DMS53 (cell line): Measurements from ENCODE around the gene HES4.

Experiments used
- DNase-seq: peaks from one replicate; lab custom pipeline; 2025; lab: John Stamatoyannopoulos, UW

HES4 gene, protein sequence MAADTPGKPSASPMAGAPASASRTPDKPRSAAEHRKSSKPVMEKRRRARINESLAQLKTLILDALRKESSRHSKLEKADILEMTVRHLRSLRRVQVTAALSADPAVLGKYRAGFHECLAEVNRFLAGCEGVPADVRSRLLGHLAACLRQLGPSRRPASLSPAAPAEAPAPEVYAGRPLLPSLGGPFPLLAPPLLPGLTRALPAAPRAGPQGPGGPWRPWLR

DNA sequence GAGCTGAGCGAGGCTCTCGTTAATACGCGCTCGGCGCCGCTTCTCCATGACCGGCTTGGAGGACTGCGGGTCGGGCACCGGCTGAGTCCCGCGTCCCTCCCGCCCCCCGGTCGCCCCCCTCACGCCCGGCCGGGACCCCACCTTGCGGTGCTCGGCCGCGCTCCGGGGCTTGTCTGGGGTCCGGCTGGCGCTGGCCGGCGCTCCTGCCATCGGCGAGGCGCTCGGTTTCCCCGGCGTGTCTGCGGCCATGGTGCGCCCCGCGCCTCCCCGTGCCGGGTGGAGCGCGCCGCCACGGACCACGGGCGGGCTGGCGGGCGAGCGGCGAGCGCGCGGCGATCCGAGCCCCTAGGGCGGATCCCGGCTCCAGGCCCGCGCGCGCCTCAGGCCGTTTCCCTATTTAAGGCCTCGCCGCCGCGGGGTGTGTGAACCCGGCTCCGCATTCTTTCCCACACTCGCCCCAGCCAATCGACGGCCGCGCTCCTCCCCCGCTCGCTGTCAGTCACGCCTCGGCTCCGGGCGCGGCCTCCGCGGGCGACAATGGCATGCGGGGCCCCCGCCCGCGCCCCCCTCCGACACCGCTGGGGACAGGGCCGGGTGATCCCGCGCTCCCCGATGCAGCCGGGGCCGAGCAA lies at the start of gene HES4:
Gene HES4 (minus strand): TSS at position 373 of the 632 bp plus-strand sequence. CDS start 124 bp downstream, at position 249.
- DNase-seq = peak; percentile 97

DNA sequence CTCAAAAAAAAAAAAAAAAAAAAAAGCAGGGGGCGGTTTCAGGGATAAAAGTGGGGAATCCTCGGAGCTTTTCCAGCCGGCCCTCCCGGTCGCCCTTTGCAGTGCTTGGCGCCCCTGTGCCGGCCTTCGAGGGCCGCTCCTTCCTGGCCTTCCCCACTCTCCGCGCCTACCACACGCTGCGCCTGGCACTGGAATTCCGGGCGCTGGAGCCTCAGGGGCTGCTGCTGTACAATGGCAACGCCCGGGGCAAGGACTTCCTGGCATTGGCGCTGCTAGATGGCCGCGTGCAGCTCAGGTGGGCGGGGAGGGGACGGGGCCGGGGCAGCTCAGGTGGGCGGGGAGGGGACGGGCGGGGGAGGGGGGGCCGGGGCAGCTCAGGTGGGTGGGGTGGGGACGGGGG lies 48.9 kb upstream of the HES4 start:
- no peak for DNase-seq

DNA sequence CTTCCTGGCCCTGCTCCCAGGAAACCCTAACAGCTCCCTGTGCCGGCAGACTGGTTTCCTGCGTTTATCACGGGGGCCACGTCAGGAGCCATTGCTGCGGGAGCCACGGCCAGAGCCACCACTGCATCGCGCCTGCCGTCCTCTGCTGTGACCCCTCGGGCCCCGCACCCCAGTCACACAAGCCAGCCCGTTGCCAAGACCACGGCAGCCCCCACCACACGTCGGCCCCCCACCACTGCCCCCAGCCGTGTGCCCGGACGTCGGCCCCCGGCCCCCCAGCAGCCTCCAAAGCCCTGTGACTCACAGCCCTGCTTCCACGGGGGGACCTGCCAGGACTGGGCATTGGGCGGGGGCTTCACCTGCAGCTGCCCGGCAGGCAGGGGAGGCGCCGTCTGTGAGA lies 48.1 kb upstream of the HES4 start:
- DNase-seq = no peak

DNA sequence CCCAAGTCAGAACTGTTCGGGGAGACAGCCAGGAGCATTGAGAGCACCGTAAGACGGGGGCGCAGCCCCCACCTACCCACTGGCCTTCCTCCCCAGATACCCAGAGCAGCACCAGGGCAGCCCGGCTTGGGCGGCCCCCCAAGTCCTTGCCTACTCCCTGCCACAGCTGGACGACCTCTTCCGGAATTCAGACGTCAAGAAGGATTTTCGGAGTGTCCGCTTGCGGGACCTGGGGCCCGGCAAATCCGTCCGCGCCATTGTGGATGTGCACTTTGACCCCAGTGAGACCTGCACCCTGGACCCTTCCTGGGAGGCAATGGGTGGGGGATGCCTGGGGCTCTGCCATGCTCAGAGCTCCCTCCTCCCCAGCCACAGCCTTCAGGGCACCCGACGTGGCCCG lies 47.5 kb upstream of the HES4 start:
- no peak for DNase-seq

DNA sequence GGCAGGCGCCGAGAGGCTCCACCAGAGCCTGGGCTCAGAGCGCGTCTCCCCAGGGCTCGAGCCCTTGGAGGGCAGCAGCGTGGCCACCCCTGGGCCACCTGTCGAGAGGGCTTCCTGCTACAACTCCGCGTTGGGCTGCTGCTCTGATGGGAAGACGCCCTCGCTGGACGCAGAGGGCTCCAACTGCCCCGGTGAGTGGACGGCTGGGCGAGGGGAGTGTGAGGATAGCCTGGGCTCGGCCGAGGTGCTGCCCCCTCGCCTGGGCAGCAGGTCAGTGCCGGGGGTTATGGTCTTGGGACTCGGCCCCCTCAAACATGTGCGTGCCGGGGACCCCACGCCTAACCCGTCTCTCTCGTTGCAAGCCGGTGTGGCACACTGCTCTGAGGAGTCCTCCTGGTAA lies 46.9 kb upstream of the HES4 start:
- DNase-seq = no peak

DNA sequence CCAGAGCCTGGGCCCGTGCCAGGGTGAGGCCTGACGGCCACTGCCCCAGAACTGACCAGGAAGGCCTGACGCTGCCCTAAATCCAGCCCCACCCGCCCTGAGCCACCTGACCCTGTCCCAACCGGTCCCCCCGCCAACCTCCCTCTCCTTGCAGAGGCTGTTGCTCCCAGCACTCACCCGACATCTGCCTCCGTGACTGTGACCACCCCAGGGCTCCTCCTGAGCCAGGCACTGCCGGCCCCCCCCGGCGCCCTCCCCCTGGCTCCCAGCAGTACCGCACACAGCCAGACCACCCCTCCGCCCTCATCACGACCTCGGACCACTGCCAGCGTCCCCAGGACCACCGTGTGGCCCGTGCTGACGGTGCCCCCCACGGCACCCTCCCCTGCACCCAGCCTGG lies 46.3 kb upstream of the HES4 start:
- DNase-seq = no peak

DNA sequence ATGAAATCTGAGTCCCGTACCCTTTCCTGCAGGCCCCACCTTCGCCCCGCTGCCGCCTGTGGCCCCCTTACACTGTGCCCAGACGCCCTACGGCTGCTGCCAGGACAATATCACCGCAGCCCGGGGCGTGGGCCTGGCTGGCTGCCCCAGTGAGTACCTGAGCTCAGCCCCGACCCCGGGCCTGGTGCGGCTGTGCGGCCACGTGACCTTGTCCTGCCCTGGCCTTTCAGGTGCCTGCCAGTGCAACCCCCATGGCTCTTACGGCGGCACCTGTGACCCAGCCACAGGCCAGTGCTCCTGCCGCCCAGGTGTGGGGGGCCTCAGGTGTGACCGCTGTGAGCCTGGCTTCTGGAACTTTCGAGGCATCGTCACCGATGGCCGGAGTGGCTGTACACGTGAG lies 45.2 kb upstream of the HES4 start:
- DNase-seq = no peak

DNA sequence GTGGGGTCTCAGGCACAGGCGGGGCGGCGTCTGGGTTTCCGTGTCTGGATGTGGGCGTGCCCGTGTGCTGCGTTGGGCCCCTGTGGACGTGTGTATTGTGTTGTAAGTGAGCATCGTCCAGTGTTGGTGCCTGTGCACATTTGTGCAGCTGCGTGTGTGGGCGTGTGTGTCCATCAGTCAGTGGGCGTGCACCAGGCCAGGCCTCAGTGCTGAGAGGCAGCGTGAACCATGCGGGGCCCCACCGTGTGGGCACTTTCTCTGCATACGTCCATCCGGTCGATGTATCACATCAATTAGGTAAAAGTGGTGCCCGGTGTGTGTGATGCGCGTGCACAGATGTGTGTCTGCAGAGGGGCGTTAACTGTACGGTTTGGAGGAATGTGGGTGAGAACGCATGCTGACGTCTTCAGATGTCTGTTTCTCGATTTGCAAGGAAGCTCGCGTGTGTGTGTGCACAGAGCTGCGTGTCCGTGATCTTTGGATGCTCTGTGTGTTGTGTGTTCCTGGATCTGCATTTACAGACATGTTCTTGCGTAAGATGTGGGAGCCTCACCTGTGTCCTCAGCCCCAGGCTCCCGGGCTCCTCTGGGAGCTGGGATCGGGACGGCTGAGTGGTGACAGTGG lies 44.7 kb upstream of the HES4 start:
- no peak for DNase-seq

DNA sequence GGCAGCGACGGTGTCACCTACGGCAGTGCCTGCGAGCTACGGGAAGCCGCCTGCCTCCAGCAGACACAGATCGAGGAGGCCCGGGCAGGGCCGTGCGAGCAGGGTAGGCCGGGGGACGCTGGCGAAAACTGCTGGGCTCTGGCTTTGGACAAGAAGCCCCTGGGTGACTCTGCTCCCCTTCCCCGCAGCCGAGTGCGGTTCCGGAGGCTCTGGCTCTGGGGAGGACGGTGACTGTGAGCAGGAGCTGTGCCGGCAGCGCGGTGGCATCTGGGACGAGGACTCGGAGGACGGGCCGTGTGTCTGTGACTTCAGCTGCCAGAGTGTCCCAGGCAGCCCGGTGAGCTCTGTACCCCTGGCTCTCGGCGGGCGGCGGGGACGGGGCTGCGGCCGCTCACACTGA lies 44.0 kb upstream of the HES4 start:
- DNase-seq = no peak

DNA sequence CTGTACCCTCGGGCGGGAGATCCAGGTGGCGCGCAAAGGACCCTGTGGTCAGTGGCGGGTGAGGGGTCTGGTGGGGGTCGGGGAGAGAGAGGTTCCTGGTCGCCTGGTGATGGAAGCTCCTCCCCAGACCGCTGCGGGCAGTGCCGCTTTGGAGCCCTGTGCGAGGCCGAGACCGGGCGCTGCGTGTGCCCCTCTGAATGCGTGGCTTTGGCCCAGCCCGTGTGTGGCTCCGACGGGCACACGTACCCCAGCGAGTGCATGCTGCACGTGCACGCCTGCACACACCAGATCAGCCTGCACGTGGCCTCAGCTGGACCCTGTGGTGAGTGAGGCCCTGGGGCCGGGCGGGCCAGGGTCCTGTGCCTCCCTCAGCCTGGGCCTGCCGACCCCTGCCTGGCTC lies 43.5 kb upstream of the HES4 start:
- no peak for DNase-seq

DNA sequence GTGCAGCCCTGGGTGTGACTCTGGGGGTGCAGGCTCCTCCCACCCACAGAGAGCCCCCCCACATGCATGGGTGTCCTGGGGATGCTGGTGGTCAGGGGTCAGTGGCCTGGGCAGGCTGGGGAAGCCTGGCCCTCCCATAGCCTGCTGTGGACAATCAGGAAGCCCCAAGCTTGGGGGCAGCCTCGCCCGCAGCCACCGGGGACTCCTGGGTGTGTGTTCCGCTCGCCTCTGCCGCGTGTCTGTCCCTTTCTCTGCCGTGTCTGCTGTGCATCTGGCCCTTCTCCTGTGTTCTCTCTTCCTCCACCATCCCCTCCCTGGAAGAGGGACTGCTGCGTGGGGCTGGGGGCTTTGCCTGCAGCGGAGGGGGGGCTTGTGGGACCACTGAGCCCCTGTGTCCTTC lies 42.9 kb upstream of the HES4 start:
- no peak for DNase-seq

DNA sequence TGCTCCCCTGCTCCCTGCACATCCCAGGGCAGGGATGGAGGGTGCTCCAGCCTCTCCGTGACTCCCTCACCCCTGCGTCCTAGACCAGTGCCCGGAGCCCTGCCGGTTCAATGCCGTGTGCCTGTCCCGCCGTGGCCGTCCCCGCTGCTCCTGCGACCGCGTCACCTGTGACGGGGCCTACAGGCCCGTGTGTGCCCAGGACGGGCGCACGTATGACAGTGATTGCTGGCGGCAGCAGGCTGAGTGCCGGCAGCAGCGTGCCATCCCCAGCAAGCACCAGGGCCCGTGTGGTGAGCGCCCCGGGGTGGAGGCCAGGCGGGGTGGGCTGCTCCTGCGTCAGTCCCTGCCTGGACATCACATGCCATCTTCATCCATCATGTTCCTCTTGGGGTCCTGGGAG lies 42.0 kb upstream of the HES4 start:
- no peak for DNase-seq

DNA sequence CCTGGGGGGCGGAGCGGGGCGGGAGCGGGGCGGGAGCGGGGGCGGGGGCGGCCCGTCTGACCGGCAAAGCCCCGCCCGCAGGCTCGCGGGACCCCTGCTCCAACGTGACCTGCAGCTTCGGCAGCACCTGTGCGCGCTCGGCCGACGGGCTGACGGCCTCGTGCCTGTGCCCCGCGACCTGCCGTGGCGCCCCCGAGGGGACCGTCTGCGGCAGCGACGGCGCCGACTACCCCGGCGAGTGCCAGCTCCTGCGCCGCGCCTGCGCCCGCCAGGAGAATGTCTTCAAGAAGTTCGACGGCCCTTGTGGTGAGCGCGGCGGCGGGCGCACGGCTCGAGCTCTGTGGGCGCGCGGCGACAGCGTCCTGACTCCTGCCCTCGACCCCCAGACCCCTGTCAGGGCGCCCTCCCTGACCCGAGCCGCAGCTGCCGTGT lies 41.2 kb upstream of the HES4 start:
- no peak for DNase-seq

DNA sequence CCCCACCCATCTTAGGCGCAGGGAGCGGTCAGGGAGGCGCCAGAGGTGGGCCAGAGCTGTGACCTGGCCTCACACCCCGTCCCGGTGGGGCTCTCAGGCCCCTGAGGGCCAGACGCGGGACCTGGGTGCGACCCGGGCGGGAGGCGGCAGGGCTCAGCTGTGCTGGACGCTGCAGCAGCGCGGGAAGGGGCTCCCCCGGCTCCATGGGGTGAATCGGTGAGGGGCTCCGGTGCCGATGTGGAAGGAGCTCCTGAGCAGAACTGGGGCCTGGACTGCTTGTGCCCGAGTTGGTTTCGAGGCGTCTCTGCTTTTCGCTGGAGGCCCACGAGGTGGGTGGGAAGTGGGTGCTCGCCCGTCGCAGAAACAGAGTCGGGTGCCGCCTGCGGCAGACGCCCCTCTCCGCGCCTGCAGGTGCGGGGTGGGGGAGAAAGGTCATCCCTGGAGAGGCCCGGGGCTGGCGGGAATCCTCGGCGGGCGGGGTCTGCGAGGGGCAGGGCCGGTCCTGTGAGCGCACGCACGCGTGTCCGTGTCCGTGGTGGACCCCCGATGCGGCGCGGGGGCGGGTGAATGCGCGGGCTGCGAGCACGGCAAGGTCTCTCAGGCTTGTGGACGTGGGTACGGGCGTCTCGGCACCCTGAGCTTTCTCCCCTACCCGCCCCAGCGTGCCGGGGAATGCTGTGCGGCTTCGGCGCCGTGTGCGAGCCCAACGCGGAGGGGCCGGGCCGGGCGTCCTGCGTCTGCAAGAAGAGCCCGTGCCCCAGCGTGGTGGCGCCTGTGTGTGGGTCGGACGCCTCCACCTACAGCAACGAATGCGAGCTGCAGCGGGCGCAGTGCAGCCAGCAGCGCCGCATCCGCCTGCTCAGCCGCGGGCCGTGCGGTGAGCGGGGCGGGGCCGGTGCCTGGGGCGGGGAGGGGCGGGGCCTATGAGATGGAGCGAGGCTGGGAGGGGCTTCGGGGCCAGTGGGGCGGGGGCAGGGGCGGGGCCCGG lies 40.4 kb upstream of the HES4 start:
- peak; percentile 96 for DNase-seq

DNA sequence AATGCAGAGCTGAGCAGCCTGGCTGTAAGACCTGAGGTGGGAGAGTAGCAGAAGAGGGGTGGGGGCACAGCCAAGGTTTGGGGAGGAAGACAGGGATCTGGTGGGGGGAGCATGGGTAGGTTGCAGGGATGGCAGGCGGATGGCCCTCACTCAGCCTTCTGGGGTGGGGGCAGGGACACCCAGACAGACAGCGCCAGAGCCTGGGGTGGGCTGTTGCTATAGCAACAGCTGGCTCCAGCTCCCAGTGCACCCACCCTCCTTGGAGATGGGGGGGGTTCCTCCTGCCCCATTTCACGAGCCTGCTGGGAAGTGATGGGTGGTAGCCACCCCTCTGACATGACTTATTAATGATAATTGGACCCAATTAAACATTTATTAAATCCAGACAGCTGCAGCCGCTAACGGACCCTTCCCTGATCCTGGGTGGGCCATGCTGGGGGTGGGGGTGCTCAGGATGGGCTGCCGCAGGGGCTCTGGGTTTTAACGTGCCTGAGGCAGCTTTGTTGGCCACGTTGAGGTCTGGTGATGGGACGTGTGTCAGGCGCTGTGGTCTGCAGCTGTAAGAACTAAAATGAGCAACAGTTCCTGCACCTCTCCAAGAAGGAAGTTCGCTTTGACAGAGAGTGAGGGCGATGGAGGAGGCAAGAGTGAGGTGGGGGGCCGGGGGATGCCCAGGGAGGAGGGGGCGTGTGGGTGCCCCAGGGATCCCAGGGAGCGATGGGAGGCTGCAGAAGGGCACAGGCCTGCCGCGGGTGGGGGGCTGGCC lies 39.4 kb upstream of the HES4 start:
- no peak for DNase-seq

DNA sequence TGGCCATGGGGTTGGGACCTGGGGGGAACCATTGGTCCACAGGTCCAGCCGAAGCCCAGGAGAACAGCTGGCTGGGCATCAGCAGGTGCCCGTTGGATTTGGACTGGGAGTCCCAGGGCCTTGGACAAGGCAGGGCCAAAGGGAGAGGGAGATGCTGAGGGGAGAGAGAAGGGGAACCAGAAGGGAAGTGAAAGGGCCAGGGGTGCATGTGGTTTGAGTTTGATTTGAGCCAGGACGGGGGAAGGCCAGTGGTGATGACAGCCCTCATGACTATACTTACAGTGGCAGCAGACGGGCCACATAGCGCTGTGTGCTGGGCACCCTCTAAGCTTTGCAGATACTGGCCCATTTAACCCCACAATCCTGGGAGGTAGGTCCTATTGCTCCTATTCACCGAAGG lies 38.8 kb upstream of the HES4 start:
- DNase-seq = no peak

DNA sequence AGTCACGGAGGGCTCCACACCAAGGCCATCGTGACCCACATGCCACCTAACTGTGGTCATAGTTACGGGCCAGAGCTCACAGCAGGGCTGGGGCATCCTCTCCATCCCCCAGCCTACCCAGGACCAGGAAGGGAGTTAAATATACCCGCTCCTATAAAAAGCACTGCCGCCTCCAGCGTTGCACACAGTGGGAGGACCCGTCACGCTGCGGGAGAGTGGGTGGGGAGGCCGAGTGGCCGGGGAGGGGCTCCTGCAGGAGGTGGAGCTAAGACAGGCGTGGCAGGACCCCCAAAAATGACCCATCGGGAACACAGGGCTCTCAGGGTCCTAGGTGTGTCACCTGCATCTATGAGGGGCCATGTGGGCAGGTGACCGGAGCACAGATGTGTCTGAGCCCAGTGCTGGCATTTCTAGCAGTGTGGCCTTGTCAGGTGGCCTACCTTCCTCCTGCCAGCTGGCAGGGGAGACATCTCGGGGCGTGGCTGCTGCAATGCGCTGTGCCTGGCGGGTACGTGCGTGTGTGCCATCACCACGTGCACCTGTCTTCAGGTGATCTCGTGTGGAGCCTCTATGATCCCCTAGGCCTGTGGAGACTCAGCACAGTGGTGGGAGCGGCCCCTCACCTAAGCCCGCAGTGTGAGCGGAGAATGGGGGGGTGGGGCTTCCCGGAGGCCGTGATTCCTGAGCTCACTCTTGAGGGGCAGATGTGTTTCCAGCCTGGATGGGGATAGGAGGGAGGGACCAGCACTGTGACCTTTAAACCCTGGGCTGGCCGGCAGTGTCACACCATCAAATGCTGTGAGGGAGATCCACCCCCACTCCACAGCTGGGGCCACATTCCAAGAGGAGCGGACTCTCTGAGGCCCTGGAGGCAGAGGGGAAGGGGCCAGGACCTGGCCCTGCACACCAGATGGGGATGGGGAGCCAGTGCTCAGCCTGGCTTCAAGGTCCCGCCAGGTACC lies 37.8 kb upstream of the HES4 start:
- DNase-seq = no peak

DNA sequence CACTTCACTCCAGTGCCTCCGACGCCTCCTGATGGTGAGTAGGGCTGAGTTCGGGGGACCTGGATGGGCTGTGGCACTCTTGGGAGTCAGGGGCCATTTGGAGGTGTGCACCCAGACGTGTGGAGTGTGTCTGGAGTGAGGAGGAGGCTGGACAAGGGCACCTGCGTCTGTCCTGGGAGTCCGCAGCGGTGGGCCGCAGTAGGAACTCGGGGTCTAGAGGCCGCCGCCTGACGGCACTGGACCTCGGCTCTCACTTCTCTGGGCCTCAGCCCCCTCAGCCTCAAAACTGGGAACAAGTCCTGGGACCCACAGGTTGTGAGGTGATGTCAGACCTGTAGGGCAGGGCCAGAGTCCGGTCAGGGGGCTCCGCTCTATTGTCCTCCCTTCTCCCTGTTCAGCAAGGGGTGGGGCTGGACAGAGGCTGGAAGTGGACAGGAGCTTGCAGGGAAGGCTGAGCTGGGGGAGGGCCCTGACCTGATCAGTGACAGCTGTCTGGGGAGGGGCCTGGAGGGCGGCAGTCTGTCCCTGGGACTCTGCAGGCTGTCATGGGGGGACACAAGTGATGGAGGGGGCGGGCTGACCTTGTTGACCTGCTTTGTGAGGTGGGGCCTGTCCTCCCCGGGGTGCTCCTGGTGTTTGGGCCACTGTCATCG lies 35.5 kb upstream of the HES4 start:
- DNase-seq = no peak

DNA sequence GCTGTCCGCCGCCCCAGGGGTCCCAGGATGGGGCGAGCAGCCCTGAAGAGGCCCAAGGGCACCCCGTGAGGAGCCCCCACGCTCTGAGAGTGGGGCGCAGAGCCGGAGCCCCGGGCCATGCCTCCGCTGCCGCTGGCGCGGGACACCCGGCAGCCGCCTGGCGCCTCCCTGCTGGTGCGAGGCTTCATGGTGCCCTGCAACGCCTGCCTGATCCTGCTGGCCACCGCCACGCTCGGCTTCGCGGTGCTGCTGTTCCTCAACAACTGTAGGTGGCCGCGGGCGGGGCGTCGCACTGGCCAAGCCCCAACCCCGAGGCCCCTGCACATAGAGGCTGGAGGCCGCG lies 34.5 kb upstream of the HES4 start:
- DNase-seq = no peak
